ENCODE measurements around the gene ASB6. TPM values are rescaled to one million over a fixed set of nuclear protein-coding genes. Genes with fewer than 3 reads are reported as not detected.

ASB6 gene
- total RNA-seq, 1 donor, result 21.0 TPM

DNA sequence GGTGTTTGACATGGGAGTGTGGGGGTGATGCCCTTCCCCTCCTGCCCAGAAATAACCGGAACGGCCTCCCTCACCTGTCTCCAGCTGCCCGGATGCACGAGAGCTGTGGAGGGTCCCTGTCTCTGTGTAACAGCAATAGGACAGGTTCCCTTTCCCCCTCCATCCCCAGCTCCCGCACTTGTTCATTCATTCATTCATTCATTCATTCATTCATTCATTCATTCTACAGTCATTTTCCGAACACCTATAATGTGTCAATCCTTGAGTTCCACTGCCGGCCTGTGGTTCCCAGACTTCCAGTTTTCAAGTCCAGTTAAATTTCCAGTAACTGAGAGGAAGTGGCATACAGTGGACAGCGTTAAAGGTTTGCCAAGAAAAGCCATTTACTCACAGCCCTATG lies 30.8 kb upstream of the ASB6 start:
- peaks cover 60% of the 10 kb centered on the region for H4K20me1 ChIP-seq (ENCODE audit: insufficient read depth, low read length)
- no peaks in the 10 kb centered on the region for H3K9me3 ChIP-seq (ENCODE audit: low read depth, low read length)
- H3K36me3 ChIP-seq (ENCODE audit: insufficient read depth, low read length), result peaks cover 7% of the 10 kb centered on the region
- peak; percentile 88 for DNase-seq (ENCODE audit: insufficient read length, low spot score, missing footprints)
- H3K79me2 ChIP-seq (ENCODE audit: insufficient read depth, low read length), result peaks cover 62% of the 10 kb centered on the region
- H3K27ac ChIP-seq (ENCODE audit: low read depth, low read length), result no peak overlapping the region
- H3K27me3 ChIP-seq (ENCODE audit: insufficient read depth, low read length), result no peaks in the 10 kb centered on the region
- no peak overlapping the region for H2AFZ ChIP-seq (ENCODE audit: low read length)
- TF ChIP-seq CTCF (IDR thresholded peaks at IDR 0.05; ENCODE audit: extremely low read depth, low read depth, low read length), result no peak
- peaks cover 43% of the 10 kb centered on the region for H3K4me1 ChIP-seq (ENCODE audit: insufficient read depth, low read length)
- no peak overlapping the region for H3K4me3 ChIP-seq (ENCODE audit: insufficient read depth, low read length)
- H3K4me2 ChIP-seq (ENCODE audit: insufficient read depth, low read length), result no peak overlapping the region

- H3K9me3 ChIP-seq (ENCODE audit: low read depth, low read length), result no peaks in the 10 kb centered on the region
- no peaks in the 10 kb centered on the region for H3K27me3 ChIP-seq (ENCODE audit: insufficient read depth, low read length)
- peak; percentile 95 for DNase-seq (ENCODE audit: insufficient read length, low spot score, missing footprints)
- H3K4me1 ChIP-seq (ENCODE audit: insufficient read depth, low read length), result peaks cover 42% of the 10 kb centered on the region
- peaks cover 59% of the 10 kb centered on the region for H4K20me1 ChIP-seq (ENCODE audit: insufficient read depth, low read length)
- no peak for TF ChIP-seq CTCF (IDR thresholded peaks at IDR 0.05; ENCODE audit: extremely low read depth, low read depth, low read length)
- H3K79me2 ChIP-seq (ENCODE audit: insufficient read depth, low read length), result peaks cover 66% of the 10 kb centered on the region
- no peak overlapping the region for H3K4me2 ChIP-seq (ENCODE audit: insufficient read depth, low read length)
- peaks cover 7% of the 10 kb centered on the region for H3K36me3 ChIP-seq (ENCODE audit: insufficient read depth, low read length)
- H2AFZ ChIP-seq (ENCODE audit: low read length), result no peak overlapping the region
- H3K27ac ChIP-seq (ENCODE audit: low read depth, low read length), result peak overlapping the region; percentile 31
- H3K4me3 ChIP-seq (ENCODE audit: insufficient read depth, low read length), result no peak overlapping the region
Measured at GRCh38 chr9:129671519-129671918, 29.6 kb upstream of the ASB6 start.

- Histone ChIP-seq H3K9me3 (ENCODE audit: low read depth, low read length) (no peaks in the 10 kb centered on the region), H2AFZ (ENCODE audit: low read length) (no peak overlapping the region), H3K27me3 (ENCODE audit: insufficient read depth, low read length) (no peaks in the 10 kb centered on the region), H4K20me1 (ENCODE audit: insufficient read depth, low read length) (peaks cover 55% of the 10 kb centered on the region), H3K4me3 (ENCODE audit: insufficient read depth, low read length) (no peak overlapping the region), H3K27ac (ENCODE audit: low read depth, low read length) (no peak overlapping the region), H3K36me3 (ENCODE audit: insufficient read depth, low read length) (peaks cover 7% of the 10 kb centered on the region), H3K4me2 (ENCODE audit: insufficient read depth, low read length) (no peak overlapping the region), H3K4me1 (ENCODE audit: insufficient read depth, low read length) (peaks cover 42% of the 10 kb centered on the region), H3K79me2 (ENCODE audit: insufficient read depth, low read length) (peaks cover 65% of the 10 kb centered on the region)
- no peak for TF ChIP-seq CTCF (IDR thresholded peaks at IDR 0.05; ENCODE audit: extremely low read depth, low read depth, low read length)
- peak; percentile 85 for DNase-seq (ENCODE audit: insufficient read length, low spot score, missing footprints)
Measured at GRCh38 chr9:129671065-129671464, 29.1 kb upstream of the ASB6 start.

DNA sequence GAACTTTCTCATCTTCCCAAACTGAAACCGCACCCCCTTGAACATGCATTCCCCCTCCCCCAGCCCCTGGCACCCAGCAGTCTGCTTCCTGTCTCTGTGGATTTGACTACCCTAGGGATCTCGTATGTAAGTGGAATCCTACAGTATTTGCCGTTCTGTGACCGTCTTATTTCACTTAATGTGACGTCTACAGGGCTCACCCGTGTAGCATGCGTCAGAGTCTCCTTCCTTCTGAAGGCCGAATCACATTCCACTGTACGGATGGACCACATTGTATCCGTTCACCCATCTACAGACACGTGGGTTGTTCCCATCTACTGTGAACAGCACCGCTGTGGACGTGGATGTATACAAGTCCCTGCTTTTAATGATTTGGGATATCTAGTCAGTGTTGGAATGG lies 28.0 kb upstream of the ASB6 start:
- H3K36me3 ChIP-seq (ENCODE audit: insufficient read depth, low read length), result peaks cover 7% of the 10 kb centered on the region
- no peaks in the 10 kb centered on the region for H3K9me3 ChIP-seq (ENCODE audit: low read depth, low read length)
- H4K20me1 ChIP-seq (ENCODE audit: insufficient read depth, low read length), result peaks cover 46% of the 10 kb centered on the region
- H3K27me3 ChIP-seq (ENCODE audit: insufficient read depth, low read length), result no peaks in the 10 kb centered on the region
- no peak overlapping the region for H3K4me3 ChIP-seq (ENCODE audit: insufficient read depth, low read length)
- no peak overlapping the region for H3K4me2 ChIP-seq (ENCODE audit: insufficient read depth, low read length)
- peak; percentile 73 for DNase-seq (ENCODE audit: insufficient read length, low spot score, missing footprints)
- H3K79me2 ChIP-seq (ENCODE audit: insufficient read depth, low read length), result peaks cover 58% of the 10 kb centered on the region
- no peak for TF ChIP-seq CTCF (IDR thresholded peaks at IDR 0.05; ENCODE audit: extremely low read depth, low read depth, low read length)
- no peak overlapping the region for H3K27ac ChIP-seq (ENCODE audit: low read depth, low read length)
- no peak overlapping the region for H2AFZ ChIP-seq (ENCODE audit: low read length)
- H3K4me1 ChIP-seq (ENCODE audit: insufficient read depth, low read length), result peaks cover 42% of the 10 kb centered on the region

All from osteoblast (primary cell).